ENCODE results near the gene ITSN1.

The ITSN1 gene

GRCh38 chr21:33898586-33898985 is 256.3 kb downstream of the ITSN1 start:
- no peak overlapping the region for H3K27ac ChIP-seq
- TF ChIP-seq CTCF (conservative IDR thresholded peaks at IDR 0.05), result no peak

GRCh38 chr21:33899199-33899598 is 256.9 kb downstream of the ITSN1 start:
- H3K27ac ChIP-seq, result no peak overlapping the region
- TF ChIP-seq CTCF (conservative IDR thresholded peaks at IDR 0.05), result no peak

- peak; percentile 82 for TF ChIP-seq CTCF (conservative IDR thresholded peaks at IDR 0.05)
- H3K27ac ChIP-seq, result no peak overlapping the region
These were observed 259.3 kb downstream of the ITSN1 start for GRCh38 chr21:33901412-33902288.

- H3K27ac ChIP-seq, result no peak overlapping the region
- TF ChIP-seq CTCF (conservative IDR thresholded peaks at IDR 0.05), result no peak
These were observed 260.0 kb downstream of the ITSN1 start for GRCh38 chr21:33902349-33902748.

- no peak overlapping the region for H3K27ac ChIP-seq
- no peak for TF ChIP-seq CTCF (conservative IDR thresholded peaks at IDR 0.05)
These were observed 261.7 kb downstream of the ITSN1 start for GRCh38 chr21:33904041-33904440.

- no peak overlapping the region for H3K27ac ChIP-seq
- no peak for TF ChIP-seq CTCF (conservative IDR thresholded peaks at IDR 0.05)
These were observed 266.5 kb downstream of the ITSN1 start for GRCh38 chr21:33908760-33909159.

GRCh38 chr21:33909756-33910155 is 267.5 kb downstream of the ITSN1 start:
- TF ChIP-seq CTCF (conservative IDR thresholded peaks at IDR 0.05), result no peak
- peak overlapping the region; percentile 51 for H3K27ac ChIP-seq

All from VCaP (cell line).